HepG2 (cell line): ENCODE data around the gene FBXL22. TPM values are rescaled to one million over a fixed set of nuclear protein-coding genes. Genes with fewer than 3 reads are reported as not detected.

Source experiments
- ARID2 ChIP-seq: sonication (generic); formaldehyde crosslinking; IDR thresholded peaks from 2 replicates; pipeline ENCODE4 v1.8.1; 2022; ENCODE audit warnings: mild to moderate bottlenecking, missing genetic modification reagents, borderline replicate concordance
- BATF2 ChIP-seq: sonication (generic); formaldehyde crosslinking; IDR thresholded peaks from 2 replicates; pipeline ENCODE4 v1.8.0; 2022; ENCODE audit warnings: mild to moderate bottlenecking, missing genetic modification reagents, moderate library complexity
- CBX1 ChIP-seq: IDR thresholded peaks from one replicate; pipeline ENCODE4 v1.6.1; 2016; ENCODE audit warnings: antibody characterized with exemption, low read depth
- CEBPZ ChIP-seq: IDR thresholded peaks from 2 replicates; pipeline ENCODE4 v1.6.1; 2012; ENCODE audit warnings: low read length, improper control_type of control experiment
- ELF4 ChIP-seq: sonication (generic); formaldehyde crosslinking; IDR thresholded peaks from 2 replicates; pipeline ENCODE4 v1.5.0; 2020; ENCODE audit warnings: missing genetic modification reagents, mild to moderate bottlenecking, moderate library complexity, borderline replicate concordance
- FOXO4 ChIP-seq: sonication (generic); formaldehyde crosslinking; conservative IDR thresholded peaks from 2 replicates; pipeline ENCODE4 v1.8.1; 2023; ENCODE audit warnings: missing genetic modification reagents
- GATAD2A ChIP-seq: IDR thresholded peaks from 2 replicates; pipeline ENCODE4 v1.6.1; 2016
- HNF4G ChIP-seq, 2 experiments: sonication (generic) in 1 of 2; formaldehyde crosslinking in 1 of 2; IDR thresholded peaks; 2 replicates each; pipeline versions ENCODE4 v1.4.0 to v1.6.1; 2011 to 2020; ENCODE audit warnings: borderline replicate concordance in 2 of 2, low read depth in 2 of 2, mild to moderate bottlenecking in 2 of 2, low read length in 1 of 2, missing genetic modification reagents in 1 of 2, moderate library complexity in 1 of 2
- JARID2 ChIP-seq: sonication (generic); formaldehyde crosslinking; IDR thresholded peaks from 2 replicates; pipeline ENCODE4 v1.8.1; 2023; ENCODE audit warnings: missing genetic modification reagents, inconsistent platforms; ENCODE audit not compliant: insufficient replicate concordance
- KDM3A ChIP-seq: IDR thresholded peaks from 2 replicates; pipeline ENCODE4 v1.6.1; 2018; ENCODE audit warnings: low read depth, missing compliant biosample characterization
- MEF2D ChIP-seq: sonication (generic); formaldehyde crosslinking; IDR thresholded peaks from 2 replicates; pipeline ENCODE4 v1.5.1; 2020; ENCODE audit warnings: mild to moderate bottlenecking, missing genetic modification reagents
- NFIB ChIP-seq: sonication (generic); formaldehyde crosslinking; IDR thresholded peaks from 2 replicates; pipeline ENCODE4 v1.9.0; 2021; ENCODE audit warnings: missing genetic modification reagents, mild to moderate bottlenecking, borderline replicate concordance
- PLSCR1 ChIP-seq: sonication (generic); formaldehyde crosslinking; IDR thresholded peaks from 2 replicates; pipeline ENCODE4 v1.5.0; 2020; ENCODE audit warnings: missing genetic modification reagents, mild to moderate bottlenecking, borderline replicate concordance
- RFX3 ChIP-seq: IDR thresholded peaks from 2 replicates; pipeline ENCODE4 v1.6.1; 2016; ENCODE audit warnings: missing biosample characterization, missing genetic modification reagents
- SALL2 ChIP-seq: sonication (generic); formaldehyde crosslinking; IDR thresholded peaks from 2 replicates; pipeline ENCODE4 v1.8.1; 2023; ENCODE audit warnings: mild to moderate bottlenecking, missing genetic modification reagents, inconsistent platforms
- SATB2 ChIP-seq: sonication (generic); formaldehyde crosslinking; IDR thresholded peaks from 2 replicates; pipeline ENCODE4 v1.5.0; 2020; ENCODE audit warnings: missing genetic modification reagents
- SETDB1 ChIP-seq: sonication (generic); formaldehyde crosslinking; IDR thresholded peaks from 2 replicates; pipeline ENCODE4 v1.5.1; 2020; ENCODE audit warnings: missing genetic modification reagents, mild to moderate bottlenecking, borderline replicate concordance
- SP2 ChIP-seq: sonication (generic); formaldehyde crosslinking; IDR thresholded peaks from 2 replicates; pipeline ENCODE4 v1.5.1; 2020; ENCODE audit warnings: mild to moderate bottlenecking, missing genetic modification reagents
- ZFP36L1 ChIP-seq: sonication (generic); formaldehyde crosslinking; IDR thresholded peaks from 2 replicates; pipeline ENCODE4 v1.8.0; 2022; ENCODE audit warnings: mild to moderate bottlenecking, missing genetic modification reagents, moderate library complexity
- ZNF33A ChIP-seq: sonication (generic); formaldehyde crosslinking; IDR thresholded peaks from 2 replicates; pipeline ENCODE4 v1.5.1; 2020; ENCODE audit warnings: missing genetic modification reagents, mild to moderate bottlenecking, moderate library complexity, borderline replicate concordance
- ZNF576 ChIP-seq: sonication (generic); formaldehyde crosslinking; IDR thresholded peaks from 2 replicates; pipeline ENCODE4 v1.4.0; 2020; ENCODE audit warnings: mild to moderate bottlenecking, missing genetic modification reagents
- ZNF776 ChIP-seq: sonication (generic); formaldehyde crosslinking; IDR thresholded peaks from 2 replicates; pipeline ENCODE4 v1.4.0; 2020; ENCODE audit warnings: mild to moderate bottlenecking, missing genetic modification reagents
- ZNF790 ChIP-seq: sonication (generic); formaldehyde crosslinking; IDR thresholded peaks from 2 replicates; pipeline ENCODE4 v1.8.0; 2022; ENCODE audit warnings: missing genetic modification reagents, mild to moderate bottlenecking, borderline replicate concordance
- ZNF841 ChIP-seq: sonication (generic); formaldehyde crosslinking; IDR thresholded peaks from 2 replicates; pipeline ENCODE4 v1.8.1; 2023; ENCODE audit warnings: missing genetic modification reagents, borderline replicate concordance
- ZNF883 ChIP-seq: sonication (generic); formaldehyde crosslinking; IDR thresholded peaks from 2 replicates; pipeline ENCODE4 v1.5.1; 2020; ENCODE audit warnings: mild to moderate bottlenecking, missing genetic modification reagents; ENCODE audit errors: not compliant biosample characterization
- polyA plus RNA-seq, 8 experiments: library from polyadenylated mRNA; depleted of rRNA in 3 of 8; stranded (reverse) in 7 of 8; unstranded in 1 of 8; fragments of >200 nt; fragmentation: Illumina TruSeq in 4 of 8; extraction: Trizol in 4 of 8; gene quantifications; 2 replicates each; pipeline versions ENCODE4 v1.2.1 to v1.2.3, GENCODE V29; 2011 to 2016; ENCODE audit warnings: low read depth in 4 of 8, missing spikeins in 1 of 8, mixed read lengths in 1 of 8; ENCODE audit not compliant: insufficient read depth in 1 of 8
- total RNA-seq, 5 experiments: library from RNA; depleted of rRNA; stranded (reverse); fragments of >200 nt; fragmentation: Illumina TruSeq; extraction: Trizol; gene quantifications; 2 replicates each; pipeline ENCODE4 v1.2.3, GENCODE V29; 2016; ENCODE audit warnings: low read depth in 1 of 5

FBXL22 gene
- total and polyA plus RNA-seq, 2 of the 13 experiments (the other 11 are each of a cell fraction or from before 2014, with no cell fraction given): 0.15 to 0.33 TPM

GRCh38 chr15:63600616-63601025, 3.4 kb downstream of the FBXL22 start (continued):
- TF ChIP-seq CEBPZ: no peak
- TF ChIP-seq ELF4 (CRISPR knock-in tag): no peak
- TF ChIP-seq GATAD2A: no peak; the same call in 1 of the 2 replicates
- no peak for TF ChIP-seq PLSCR1
- TF ChIP-seq FOXO4 (CRISPR knock-in tag): no peak
- TF ChIP-seq ZNF841 (CRISPR knock-in tag): peak; percentile 85; the same call in 1 of the 2 replicates
- no peak for TF ChIP-seq SETDB1 (CRISPR knock-in tag)
- TF ChIP-seq SALL2 (CRISPR knock-in tag): peak; percentile 70; the same call in 1 of the 2 replicates
- TF ChIP-seq BATF2 (CRISPR knock-in tag): peak; percentile 46
- no peak for TF ChIP-seq RFX3
- no peak for TF ChIP-seq SP2 (CRISPR knock-in tag)
- TF ChIP-seq ZNF33A (CRISPR knock-in tag): no peak
- peak; percentile 77; the same call in 1 of the 2 replicates for TF ChIP-seq SATB2 (CRISPR knock-in tag)
- TF ChIP-seq KDM3A (CRISPR knock-in tag): no peak; the same call in 1 of the 2 replicates
- no peak for TF ChIP-seq MEF2D (CRISPR knock-in tag)
- TF ChIP-seq ZNF790 (CRISPR knock-in tag): 0 out of 2 replicates have a peak, but pooled peaks have one; percentile 59
- no peak for TF ChIP-seq ZNF576 (CRISPR knock-in tag)
- no peak for TF ChIP-seq JARID2
- no peak for TF ChIP-seq CBX1
- no peak for TF ChIP-seq ZFP36L1 (CRISPR knock-in tag)
- peak; percentile 50 for TF ChIP-seq ZNF883 (CRISPR knock-in tag)
- no peak for TF ChIP-seq ZNF776 (CRISPR knock-in tag)
- no peak; the same call in 1 of the 2 replicates for TF ChIP-seq HNF4G (IDR thresholded peaks at IDR 0.05; ENCODE audit: borderline replicate concordance, low read depth, low read length)
- TF ChIP-seq HNF4G (CRISPR knock-in tag; IDR thresholded peaks at IDR 0.05; ENCODE audit: borderline replicate concordance, low read depth): no peak
- TF ChIP-seq ARID2 (CRISPR knock-in tag): no peak
- no peak for TF ChIP-seq NFIB (CRISPR knock-in tag)
